AG04450 (cell line): ENCODE results near the gene ZNF236. TPM values are rescaled to one million over a fixed set of nuclear protein-coding genes. Genes with fewer than 3 reads are reported as not detected.

Source experiments
- CTCF ChIA-PET: fragments of 300-600, 350-600 bp; formaldehyde crosslinking; extraction: SDS; loops from one replicate; lab custom pipeline; 2022; ENCODE audit warnings: antibody characterized with exemption, inconsistent platforms; lab: Charles Lee
- POLR2A ChIA-PET: fragments of 350-600 bp; formaldehyde crosslinking; extraction: SDS; loops from one replicate; lab custom pipeline; 2021; ENCODE audit warnings: antibody characterized with exemption, inconsistent platforms; lab: Yijun Ruan, JAX
- DNase-seq: peaks from one replicate; pipeline ENCODE4 v3.0.0-alpha.2; 2011; ENCODE audit warnings: low read depth, low spot score
- H3K27ac ChIP-seq: one replicate; pipeline ENCODE4 v1.5.1; 2012; ENCODE audit warnings: low read depth, low read length, control low read depth
- H3K27me3 ChIP-seq: one replicate; pipeline ENCODE4 v1.6.0; 2012; ENCODE audit warnings: low read length; ENCODE audit not compliant: control insufficient read depth, insufficient read depth
- H3K4me3 ChIP-seq: 2 replicates; pipeline ENCODE4 v1.5.1; 2011; ENCODE audit warnings: mild to moderate bottlenecking, low read depth, low read length, control low read depth
- H3K9me3 ChIP-seq: 2 replicates; pipeline ENCODE4 v1.5.1; 2012; ENCODE audit warnings: low read length; ENCODE audit not compliant: control insufficient read depth, insufficient read depth
- CTCF ChIP-seq: IDR thresholded peaks from 2 replicates; pipeline ENCODE4 v1.5.1; 2011; ENCODE audit warnings: low read depth, low read length, control low read depth, inconsistent platforms
- polyA plus RNA-seq: library from polyadenylated mRNA; depleted of rRNA; stranded (reverse); fragments of >200 nt; gene quantifications from 2 replicates; pipeline ENCODE4 v1.2.3, GENCODE V29; 2011

Gene ZNF236
- polyA plus RNA-seq, 1 experiment: 5.3 TPM

DNA sequence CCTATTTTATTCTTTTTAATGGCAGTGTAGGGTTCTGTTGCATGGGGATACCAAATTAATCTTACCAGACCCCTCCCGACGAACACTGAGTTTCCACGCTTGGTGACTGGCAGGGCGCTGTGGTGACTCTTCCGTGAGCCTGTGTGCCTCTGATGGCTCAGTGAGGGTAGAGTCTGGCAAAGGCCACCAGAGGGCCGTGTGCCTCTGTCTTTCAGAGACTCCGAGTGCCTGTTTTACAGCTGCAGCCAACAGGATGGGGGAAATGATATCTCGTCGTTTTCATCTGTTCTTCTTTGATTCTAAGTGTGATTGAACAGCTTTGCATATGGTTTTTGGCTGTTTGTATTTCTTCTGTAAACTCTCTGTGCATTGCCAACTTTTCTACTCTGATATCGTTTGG lies 99.8 kb downstream of the ZNF236 start:
- CTCF ChIA-PET: interaction anchor here (0.5 to 6.4 kb wide), 29 partner anchors 11 to 933 kb away, joined by 3 to 87 read pairs (median 6); no protein-coding TSS in a partner anchor
- POLR2A ChIA-PET: no interaction called here
- no peak overlapping the region for H3K27ac ChIP-seq

GRCh38 chr18:76923485-76924085 lies 101.2 kb downstream of the ZNF236 start:
- no peak for DNase-seq
- TF ChIP-seq CTCF: peak; percentile 49
- no peak overlapping the region for H3K4me3 ChIP-seq
- ChIA-PET CTCF (interaction anchor here (0.7 to 6.4 kb wide), 13 partner anchors 8 to 288 kb away, joined by 3 to 87 read pairs (median 5); no protein-coding TSS in a partner anchor), POLR2A (no interaction called here)
- no peaks in the 10 kb centered on the region; the same call in 1 of the 2 replicates for H3K9me3 ChIP-seq
- H3K27ac ChIP-seq: no peak overlapping the region
- no peaks in the 10 kb centered on the region for H3K27me3 ChIP-seq

More for the DNA sequence above, 99.8 kb downstream of the ZNF236 start:
- Histone ChIP-seq H3K27me3 (no peaks in the 10 kb centered on the region), H3K4me3 (no peak overlapping the region), H3K9me3 (no peaks in the 10 kb centered on the region; the same call in 1 of the 2 replicates)
- DNase-seq: peak; percentile 10
- TF ChIP-seq CTCF: peak; percentile 72

- no peak for TF ChIP-seq CTCF
- H3K9me3 ChIP-seq: no peaks in the 10 kb centered on the region
- no peak overlapping the region for H3K4me3 ChIP-seq
- no peaks in the 10 kb centered on the region for H3K27me3 ChIP-seq
- DNase-seq: no peak
- CTCF ChIA-PET: interaction anchor here (0.8 to 3.2 kb wide), 3 partner anchors 122 to 286 kb away, joined by 3 to 13 read pairs (median 3); no protein-coding TSS in a partner anchor
- no peak overlapping the region for H3K27ac ChIP-seq
- POLR2A ChIA-PET: no interaction called here
These were observed 103.1 kb downstream of the ZNF236 start for GRCh38 chr18:76925501-76925900.

GRCh38 chr18:76927223-76927725 lies 104.9 kb downstream of the ZNF236 start:
- H3K4me3 ChIP-seq: no peak overlapping the region
- no peak for TF ChIP-seq CTCF
- H3K27me3 ChIP-seq: no peaks in the 10 kb centered on the region
- ChIA-PET CTCF (interaction anchor here (1.0 kb wide), 1 partner anchor 124 kb away, joined by 3 read pairs; no protein-coding TSS in a partner anchor), POLR2A (no interaction called here)
- no peak for DNase-seq
- H3K27ac ChIP-seq: no peak overlapping the region
- no peaks in the 10 kb centered on the region for H3K9me3 ChIP-seq
